Measurements from ENCODE around the gene PLA2G6. TPM values are rescaled to one million over a fixed set of nuclear protein-coding genes. Genes with fewer than 3 reads are reported as not detected.

Gene PLA2G6
- total and polyA plus RNA-seq, 2 of the 4 experiments (the other 2 are of a cell fraction), result 6.1 to 10.3 TPM

DNA sequence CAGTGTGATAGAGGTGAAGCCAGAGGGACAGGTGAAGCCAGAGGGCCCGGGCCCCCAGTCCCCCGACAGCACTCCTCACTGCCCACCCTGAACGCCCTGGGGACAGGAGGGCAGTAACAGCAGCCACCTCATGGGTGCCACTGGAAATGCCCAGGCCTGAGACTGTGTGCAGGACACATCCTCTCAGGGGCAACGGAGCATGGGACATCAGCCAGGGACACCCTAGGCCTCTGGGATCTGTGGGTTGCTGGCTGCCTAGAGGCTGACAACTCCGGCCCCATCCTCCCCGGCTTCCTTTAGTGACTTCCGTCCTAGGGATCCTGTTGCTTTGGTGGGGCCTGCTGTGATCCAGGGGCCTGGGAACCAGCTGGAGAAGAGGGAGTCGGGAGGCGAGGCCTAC is 53.8 kb downstream of the PLA2G6 start:
- no peak overlapping the region for H3K9ac ChIP-seq (ENCODE audit: low read depth, low read length)
- TF ChIP-seq RAD21 (IDR thresholded peaks at IDR 0.05; ENCODE audit: low read length) (no peak), RCOR1 (IDR thresholded peaks at IDR 0.05; ENCODE audit: insufficient replicate concordance, low read length) (no peak), NFE2L2 (IDR thresholded peaks at IDR 0.05; ENCODE audit: low read depth, low read length) (no peak), ELK1 (IDR thresholded peaks at IDR 0.05; ENCODE audit: borderline replicate concordance, low read depth, low read length) (no peak), POLR2A (IDR thresholded peaks at IDR 0.05; ENCODE audit: low read depth, low read length) (no peak), SMC3 (IDR thresholded peaks at IDR 0.05; ENCODE audit: low read depth, low read length) (no peak)
- TF ChIP-seq, protein P1, sequence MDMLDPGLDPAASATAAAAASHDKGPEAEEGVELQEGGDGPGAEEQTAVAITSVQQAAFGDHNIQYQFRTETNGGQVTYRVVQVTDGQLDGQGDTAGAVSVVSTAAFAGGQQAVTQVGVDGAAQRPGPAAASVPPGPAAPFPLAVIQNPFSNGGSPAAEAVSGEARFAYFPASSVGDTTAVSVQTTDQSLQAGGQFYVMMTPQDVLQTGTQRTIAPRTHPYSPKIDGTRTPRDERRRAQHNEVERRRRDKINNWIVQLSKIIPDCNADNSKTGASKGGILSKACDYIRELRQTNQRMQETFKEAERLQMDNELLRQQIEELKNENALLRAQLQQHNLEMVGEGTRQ (IDR thresholded peaks at IDR 0.05; ENCODE audit: low read depth, low read length), result no peak
- POLR2A ChIA-PET (ENCODE audit: unreplicated experiment), result no interaction called here
- H3K18ac ChIP-seq (ENCODE audit: low read depth, low read length), result no peak overlapping the region
- no peak overlapping the region for H3K4ac ChIP-seq (ENCODE audit: low read depth, low read length)
- H3K27me3 ChIP-seq (ENCODE audit: control insufficient read depth, insufficient read depth, low read length), result no peaks in the 10 kb centered on the region
- no peak overlapping the region for H4K5ac ChIP-seq (ENCODE audit: low read depth, low read length)
- H3K36me3 ChIP-seq (ENCODE audit: control insufficient read depth, insufficient read depth, low read length), result no peaks in the 10 kb centered on the region
- no CpG with 5 or more reads among the region's 9 CpGs for WGBS, 2 experiments (ENCODE audit: extremely low coverage in 2 of 2, insufficient read length in 1 of 2)
- H2AK9ac ChIP-seq (replicated peaks; ENCODE audit: low read depth, low read length, poor library complexity), result no peak overlapping the region
- H2BK15ac ChIP-seq (ENCODE audit: low read depth, low read length), result no peak overlapping the region
- no peak overlapping the region for H3K4me2 ChIP-seq (ENCODE audit: low read depth, low read length)
- H2BK5ac ChIP-seq (ENCODE audit: low read depth, low read length, poor library complexity, severe bottlenecking), result no peak overlapping the region
- H2BK20ac ChIP-seq (ENCODE audit: low read depth, low read length), result no peak overlapping the region
- CTCF ChIA-PET, result no interaction called here
- no peak for DNase-seq
- intact Hi-C loops (cut with micrococcal nuclease), result no loop called here
- H3K4me1 ChIP-seq (ENCODE audit: control insufficient read depth, insufficient read depth, low read length), result no peaks in the 10 kb centered on the region
- H3K9me3 ChIP-seq (ENCODE audit: control insufficient read depth, insufficient read depth, low read length), result no peaks in the 10 kb centered on the region
- no TSS peak for BruUV-seq (replicated peaks)
- no peak overlapping the region for H4K91ac ChIP-seq (ENCODE audit: insufficient read depth, low read depth, low read length)
- no peaks in the 10 kb centered on the region for H4K20me1 ChIP-seq (ENCODE audit: insufficient read depth, low read length)
- H2BK120ac ChIP-seq (ENCODE audit: low read depth, low read length), result no peak overlapping the region
- H3K27ac ChIP-seq (ENCODE audit: insufficient read depth, low read length), result no peak overlapping the region
- H3K4me3 ChIP-seq (ENCODE audit: insufficient read depth, low read depth, low read length), result no peak overlapping the region
- H3K14ac ChIP-seq (replicated peaks; ENCODE audit: low read depth, low read length), result no peak overlapping the region
- peaks cover 4% of the 10 kb centered on the region for H3K9me1 ChIP-seq (ENCODE audit: insufficient read depth, low read length)
- in situ Hi-C loops (cut with MboI; ENCODE audit: low sequenced_read_pairs), result no loop called here
- H3K56ac ChIP-seq (ENCODE audit: extremely low read depth, insufficient read depth, low read length), result no peak overlapping the region
- peak overlapping the region; percentile 17 for H2AFZ ChIP-seq (replicated peaks; ENCODE audit: low read length, poor library complexity)
- ATAC-seq (ENCODE audit: low read depth), result no peak
- no peak overlapping the region for H2AK5ac ChIP-seq (ENCODE audit: low read depth, low read length)
- dilution Hi-C loops (cut with HindIII; ENCODE audit: low sequenced_read_pairs, unreplicated experiment), result no loop called here
- no peak overlapping the region for H3K23ac ChIP-seq (ENCODE audit: low read depth, low read length)
- no peak overlapping the region for H4K8ac ChIP-seq (ENCODE audit: low read depth in 2 of 2, low read length in 2 of 2)
- no peaks in the 10 kb centered on the region for H3K79me1 ChIP-seq (ENCODE audit: low read depth in 1 of 2, low read length in 2 of 2)

All from IMR-90 (cell line).